SK-N-SH (cell line): ENCODE data around the gene CDH4. TPM values are rescaled to one million over a fixed set of nuclear protein-coding genes. Genes with fewer than 3 reads are reported as not detected.

Source experiments
- CTCF ChIA-PET: fragments of 300-600, 350-600 bp; formaldehyde crosslinking; extraction: SDS; loops from one replicate; lab custom pipeline; 2021; lab: Yijun Ruan, JAX
- POLR2A ChIA-PET: fragments of 350-600 bp; sonication (Branson Sonifier 250); formaldehyde crosslinking; extraction: SDS; loops from one replicate; lab custom pipeline; 2020; ENCODE audit warnings: antibody characterized with exemption, inconsistent platforms; lab: Yijun Ruan, JAX
- DNase-seq: peaks from one replicate; pipeline ENCODE4 v3.0.0; 2012
- H2AFZ ChIP-seq: fragments of 200-600 bp; sonication (generic); 2 replicates; pipeline ENCODE4 v1.8.1; 2016; ENCODE audit warnings: antibody characterized with exemption, mild to moderate bottlenecking, low read depth
- H3F3A ChIP-seq: fragments of 200-600 bp; sonication (generic); replicated peaks from 2 replicates; pipeline ENCODE3; 2016; ENCODE audit warnings: antibody characterized with exemption, mild to moderate bottlenecking; ENCODE audit not compliant: insufficient read depth
- H3K27ac ChIP-seq, 2 experiments: fragments of 200-500 bp in 1 of 2; fragments of 200-600 bp in 1 of 2; sonication (Bioruptor generic) in 1 of 2; sonication (generic), shearing (Covaris generic) in 1 of 2; 2 replicates each; pipeline versions ENCODE4 v1.5.1 to v1.6.1; 2014 to 2016; ENCODE audit warnings: low read depth in 2 of 2, inconsistent platforms in 1 of 2, low read length in 1 of 2, mild to moderate bottlenecking in 1 of 2, mixed read lengths in 1 of 2
- H3K27me3 ChIP-seq: fragments of 200-600 bp; sonication (generic), shearing (Covaris generic); 2 replicates; pipeline ENCODE4 v1.6.1; 2016; ENCODE audit warnings: mixed run types; ENCODE audit not compliant: insufficient read depth
- H3K36me3 ChIP-seq, 2 experiments: fragments of 200-500 bp in 1 of 2; fragments of 200-600 bp in 1 of 2; sonication (Bioruptor generic) in 1 of 2; sonication (generic) in 1 of 2; replicated peaks in 1 of 2; 2 replicates each; pipeline versions ENCODE3 to v1.5.1; 2014 to 2016; ENCODE audit warnings: low read length in 1 of 2, mild to moderate bottlenecking in 1 of 2; ENCODE audit not compliant: insufficient read depth in 2 of 2, control insufficient read depth in 1 of 2
- H3K4me1 ChIP-seq, 2 experiments: fragments of 200-500 bp in 1 of 2; fragments of 200-600 bp in 1 of 2; sonication (Bioruptor generic) in 1 of 2; sonication (generic), shearing (Covaris generic) in 1 of 2; 2 replicates each; pipeline versions ENCODE4 v1.5.1 to v1.6.1; 2014 to 2016; ENCODE audit warnings: low read depth in 1 of 2, low read length in 1 of 2, mixed run types in 1 of 2; ENCODE audit not compliant: insufficient read depth in 2 of 2, control insufficient read depth in 1 of 2
- H3K4me2 ChIP-seq: fragments of 200-600 bp; sonication (generic), shearing (Covaris generic); 2 replicates; pipeline ENCODE4 v1.6.1; 2017; ENCODE audit warnings: mixed run types
- H3K4me3 ChIP-seq, 2 experiments: fragments of 200-500 bp in 1 of 2; fragments of 200-600 bp in 1 of 2; sonication (Bioruptor generic) in 1 of 2; sonication (generic), shearing (Covaris generic) in 1 of 2; 2 replicates each; pipeline versions ENCODE4 v1.5.1 to v1.8.1; 2014 to 2016; ENCODE audit warnings: low read depth in 2 of 2, inconsistent platforms in 1 of 2, low read length in 1 of 2, mild to moderate bottlenecking in 1 of 2, mixed read lengths in 1 of 2, moderate library complexity in 1 of 2
- H3K79me2 ChIP-seq: fragments of 200-600 bp; sonication (generic); 2 replicates; pipeline ENCODE4 v1.8.1; 2017; ENCODE audit warnings: mild to moderate bottlenecking; ENCODE audit not compliant: insufficient read depth
- H3K9ac ChIP-seq: fragments of 200-600 bp; sonication (generic); 2 replicates; pipeline ENCODE4 v1.6.1; 2017; ENCODE audit warnings: mixed run types
- H3K9me2 ChIP-seq: fragments of 200-600 bp; sonication (generic); 2 replicates; pipeline ENCODE4 v1.6.1; 2017; ENCODE audit warnings: mixed run types
- H3K9me3 ChIP-seq: fragments of 200-600 bp; sonication (generic); 2 replicates; pipeline ENCODE4 v1.6.1; 2017; ENCODE audit warnings: mixed run types, mild to moderate bottlenecking, moderate library complexity
- H4K20me1 ChIP-seq: fragments of 200-600 bp; sonication (generic); 2 replicates; pipeline ENCODE4 v1.6.1; 2017; ENCODE audit warnings: mild to moderate bottlenecking, mixed run types; ENCODE audit not compliant: insufficient read depth
- CHD2 ChIP-seq: fragments of 150-350 bp; IDR thresholded peaks from 2 replicates; pipeline ENCODE4 v1.6.1; 2018; ENCODE audit warnings: low read length; ENCODE audit not compliant: partially characterized antibody
- CTCF ChIP-seq: fragments of 200-600 bp; sonication (generic); IDR thresholded peaks from 2 replicates; pipeline ENCODE4 v1.6.1; 2017; ENCODE audit warnings: antibody characterized with exemption, mild to moderate bottlenecking, moderate library complexity
- EZH2phosphoT487 ChIP-seq: fragments of 200-600 bp; sonication (generic); IDR thresholded peaks from 2 replicates; pipeline ENCODE4 v1.6.1; 2017; ENCODE audit warnings: low read depth, mixed run types, mild to moderate bottlenecking, antibody characterized with exemption, moderate library complexity, borderline replicate concordance
- FOSL2 ChIP-seq: IDR thresholded peaks from 2 replicates; pipeline ENCODE4 v1.4.0; 2012; ENCODE audit warnings: low read depth, mild to moderate bottlenecking, moderate library complexity, borderline replicate concordance
- FOXJ3 ChIP-seq: sonication (generic); formaldehyde crosslinking; IDR thresholded peaks from 2 replicates; pipeline ENCODE4 v1.5.1; 2020; ENCODE audit warnings: mild to moderate bottlenecking, missing genetic modification reagents
- JUND ChIP-seq: IDR thresholded peaks from 2 replicates; pipeline ENCODE4 v1.4.0; 2012
- POLR2AphosphoS5 ChIP-seq: IDR thresholded peaks from 2 replicates; pipeline ENCODE4 v1.6.1; 2012; ENCODE audit warnings: low read depth, low read length
- REST ChIP-seq: IDR thresholded peaks from 2 replicates; pipeline ENCODE4 v1.6.1; 2012; ENCODE audit warnings: mild to moderate bottlenecking, low read depth, low read length, moderate library complexity
- USF2 ChIP-seq: fragments of 150-350 bp; IDR thresholded peaks from 2 replicates; pipeline ENCODE4 v1.6.1; 2017; ENCODE audit warnings: antibody characterized with exemption, low read length, low read depth, borderline replicate concordance
- ZBTB33 ChIP-seq: IDR thresholded peaks from 2 replicates; pipeline ENCODE4 v1.4.0; 2012; ENCODE audit warnings: low read depth, borderline replicate concordance
- WGBS: methylation state at CpG from one replicate; pipeline ENCODE4 v1.1.6; 2017; ENCODE audit warnings: low lambda C conversion rate; 5-methylcytosine and 5-hydroxymethylcytosine counted together
- polyA plus RNA-seq, 3 experiments: library from polyadenylated mRNA; depleted of rRNA; stranded (reverse); fragments of >200 nt; gene quantifications; 2 replicates each; pipeline ENCODE4 v1.2.3, GENCODE V29; 2012

The CDH4 gene
- polyA plus RNA-seq, 1 of the 3 experiments (the other 2 are of a cell fraction), result not detected

GRCh38 chr20:61442718-61443117 is 190.7 kb downstream of the CDH4 start:
- Histone ChIP-seq H2AFZ (no peak overlapping the region), H3K27me3 (no peaks in the 10 kb centered on the region), H3K4me3 (no peak overlapping the region), H3K9me3 (no peaks in the 10 kb centered on the region), H3K4me2 (no peak overlapping the region), H3K4me1 (peaks cover 0 to 7% of the 10 kb centered on the region in 2 experiments; a peak in 1 of 4 replicates), H3K27ac (no peak overlapping the region), H3K9ac (no peak overlapping the region), H3F3A (no peaks in the 10 kb centered on the region), H3K36me3 (no peaks in the 10 kb centered on the region), H4K20me1 (no peaks in the 10 kb centered on the region), H3K9me2 (no peaks in the 10 kb centered on the region), H3K79me2 (no peaks in the 10 kb centered on the region)
- no peak for DNase-seq
- 51% methylated on average over 6 of the region's 6 CpGs for WGBS
- CTCF ChIA-PET, result interaction anchor here (1.0 kb wide), 1 partner anchor 454 kb away, joined by 3 read pairs; no protein-coding TSS in a partner anchor
- POLR2A ChIA-PET, result no interaction called here
- TF ChIP-seq CHD2 (no peak), CTCF (no peak), FOXJ3 (CRISPR knock-in tag) (no peak), USF2 (no peak), POLR2AphosphoS5 (no peak), ZBTB33 (no peak), EZH2phosphoT487 (no peak), REST (no peak), FOSL2 (no peak), JUND (no peak)
